Stimulated activated CD8-positive, alpha-beta memory T cell treated with anti-CD3 and anti-CD28 coated beads, Interleukin-12 subunit alpha, Interleukin-12 subunit beta, amount 100 ng/mL, for 1 hour (primary cell): ENCODE data around the gene KRTAP5-8.
"Not testable (repeated sequence)": the region's sequence is repeated elsewhere in the genome, so short reads cannot be mapped to it uniquely, and the experiment has no call there.

Experiments used
- DNase-seq: peaks from one replicate; pipeline ENCODE4 v3.0.0-alpha.2; 2020; ENCODE audit warnings: low read depth

Gene KRTAP5-8

DNA sequence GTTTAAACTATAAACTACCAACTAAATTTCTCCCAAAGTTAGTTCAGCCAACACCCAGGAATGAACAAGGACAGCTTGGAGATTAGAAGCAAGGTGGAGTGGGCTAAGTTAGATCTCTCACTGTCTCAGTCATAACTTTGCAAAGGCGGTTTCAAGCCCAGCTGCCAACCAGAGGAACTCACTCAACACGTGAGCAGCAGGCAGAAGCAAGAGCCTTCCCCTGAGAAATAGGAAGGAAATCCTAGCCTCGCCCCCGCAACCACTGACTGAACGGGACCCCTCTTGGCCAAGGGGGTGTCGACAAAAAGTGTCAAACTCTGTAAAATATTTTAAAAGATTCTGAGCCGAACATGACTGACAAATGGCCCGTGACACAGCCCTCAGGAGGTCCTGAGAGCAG is 6.0 kb downstream of the KRTAP5-8 start:
- no peak for DNase-seq

DNA sequence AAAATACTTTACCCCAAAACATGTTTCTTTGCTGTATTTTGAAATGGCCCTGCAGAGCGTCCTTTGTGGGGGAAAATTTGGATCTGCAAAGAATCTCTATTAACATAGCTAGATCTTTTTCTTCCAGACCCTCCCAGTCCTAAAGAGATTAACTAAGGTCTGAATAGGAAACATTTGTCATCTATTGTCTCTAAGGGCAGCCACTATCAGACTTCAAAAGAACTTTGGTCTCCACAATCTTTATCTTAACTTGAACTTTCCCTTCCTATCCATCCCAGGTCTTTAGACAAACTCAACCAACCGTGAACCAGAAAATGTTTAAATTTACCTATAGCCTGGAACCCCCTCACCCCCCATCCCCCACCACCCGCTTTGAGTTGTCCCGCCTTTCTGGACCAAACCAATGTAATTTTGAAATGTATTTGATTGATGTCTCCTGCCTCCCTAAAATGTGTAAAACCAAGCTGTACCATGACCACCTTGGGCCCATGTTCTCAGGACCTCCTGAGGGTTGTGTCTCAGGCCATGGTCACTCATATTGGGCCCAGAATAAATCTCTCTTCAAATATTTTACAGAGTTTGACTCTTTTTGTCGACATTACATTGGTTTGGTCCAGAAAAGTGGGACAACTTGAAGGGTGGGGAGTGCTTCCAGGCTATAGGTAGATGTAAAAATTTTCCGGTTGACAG is 6.8 kb downstream of the KRTAP5-8 start:
- no peak for DNase-seq

DNA sequence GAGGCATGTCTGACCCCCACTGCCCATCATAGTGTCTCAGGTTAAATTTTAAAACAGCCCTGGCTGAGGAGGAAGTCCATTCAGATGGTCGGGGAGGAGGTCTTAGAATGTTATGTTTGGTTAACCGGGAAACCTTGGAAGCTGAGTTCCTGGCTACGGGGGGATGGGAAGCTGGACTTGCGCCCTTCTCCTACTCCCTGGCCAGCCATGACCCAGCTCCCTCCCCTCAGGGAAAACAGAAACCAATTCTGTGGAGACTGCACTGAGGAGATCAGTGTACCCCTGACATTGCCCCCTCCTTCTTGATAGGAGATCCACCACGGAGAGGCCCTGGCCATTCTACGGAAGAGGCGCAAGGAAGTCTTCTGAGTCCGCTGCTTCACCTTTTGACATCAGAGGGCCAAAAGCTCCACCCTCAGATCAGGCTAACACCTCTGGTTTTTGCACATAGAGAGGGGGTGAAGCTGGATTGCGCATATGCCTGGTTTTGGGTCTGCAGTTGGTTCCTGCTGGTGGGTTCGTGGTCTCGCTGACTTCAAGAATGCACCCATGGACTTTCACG is 7.7 kb downstream of the KRTAP5-8 start:
- DNase-seq, result no peak

DNA sequence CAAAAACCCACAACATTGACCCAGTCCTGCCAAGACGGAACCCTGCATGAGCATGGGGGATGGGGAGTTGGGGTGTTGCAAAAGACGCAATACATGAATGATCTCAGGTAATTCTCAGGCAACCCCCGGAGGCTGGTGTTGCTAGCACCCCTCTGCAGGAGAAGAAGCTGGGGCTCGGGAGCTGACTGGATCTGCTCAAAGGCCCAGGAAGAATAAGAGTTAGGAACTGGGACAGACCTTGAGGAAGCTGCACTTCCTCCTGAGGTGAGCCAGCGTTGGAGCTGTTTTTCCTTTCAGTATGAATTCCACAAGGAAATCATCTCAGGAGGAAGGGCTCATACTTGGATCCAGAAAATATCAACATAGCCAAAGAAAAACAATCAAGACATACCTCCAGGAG is 10.3 kb downstream of the KRTAP5-8 start, which contains the start of gene KRTAP5-9:
KRTAP5-9 (plus strand) TSS at position 301 of the 400 bp plus-strand sequence. CDS start 238 bp downstream, outside the sequence.
- DNase-seq, result no peak

DNA sequence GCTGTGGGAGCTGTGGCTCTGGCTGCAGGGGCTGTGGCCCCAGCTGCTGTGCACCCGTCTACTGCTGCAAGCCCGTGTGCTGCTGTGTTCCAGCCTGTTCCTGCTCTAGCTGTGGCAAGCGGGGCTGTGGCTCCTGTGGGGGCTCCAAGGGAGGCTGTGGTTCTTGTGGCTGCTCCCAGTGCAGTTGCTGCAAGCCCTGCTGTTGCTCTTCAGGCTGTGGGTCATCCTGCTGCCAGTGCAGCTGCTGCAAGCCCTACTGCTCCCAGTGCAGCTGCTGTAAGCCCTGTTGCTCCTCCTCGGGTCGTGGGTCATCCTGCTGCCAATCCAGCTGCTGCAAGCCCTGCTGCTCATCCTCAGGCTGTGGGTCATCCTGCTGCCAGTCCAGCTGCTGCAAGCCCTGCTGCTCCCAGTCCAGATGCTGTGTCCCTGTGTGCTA is 10.9 kb downstream of the KRTAP5-8 start:
- no peak for DNase-seq

DNA sequence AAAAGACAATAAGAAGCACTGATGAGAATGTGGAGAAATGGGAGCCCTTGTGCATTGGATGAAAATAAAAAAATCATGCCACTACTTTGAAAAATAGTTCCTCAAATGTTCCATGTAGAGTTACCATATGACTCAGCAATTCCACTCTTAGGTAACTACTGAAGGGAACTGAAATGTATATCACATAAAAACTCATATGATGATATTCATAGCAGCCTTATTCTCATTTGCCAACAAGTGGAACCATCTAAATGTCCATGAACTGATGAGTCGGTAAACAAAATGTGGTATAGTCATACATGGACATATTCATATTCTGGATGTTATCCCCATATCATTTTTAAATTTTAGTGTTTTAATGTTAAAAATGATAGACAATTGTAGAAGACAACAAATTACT is 13.9 kb downstream of the KRTAP5-8 start:
- DNase-seq, result no peak

DNA sequence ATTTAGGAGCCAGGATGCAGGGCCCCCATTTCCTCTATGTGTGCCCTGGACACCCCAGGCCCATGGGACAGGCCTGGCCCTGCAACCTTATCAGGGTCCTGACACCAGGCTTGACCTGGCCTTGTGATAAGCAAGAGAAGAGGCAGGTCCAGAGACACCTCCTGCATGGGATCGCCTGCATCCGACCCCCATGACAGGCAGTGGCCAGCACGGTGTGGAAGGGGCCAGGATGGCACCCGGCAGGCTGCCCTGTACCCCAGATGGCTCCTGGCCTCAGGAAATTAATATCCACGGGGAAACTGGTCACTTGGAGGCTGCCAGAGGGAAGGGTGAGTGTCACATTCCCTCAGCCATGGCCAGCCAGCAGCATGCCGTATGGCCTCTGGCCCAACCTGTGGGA is 17.2 kb downstream of the KRTAP5-8 start:
- no peak for DNase-seq

DNA sequence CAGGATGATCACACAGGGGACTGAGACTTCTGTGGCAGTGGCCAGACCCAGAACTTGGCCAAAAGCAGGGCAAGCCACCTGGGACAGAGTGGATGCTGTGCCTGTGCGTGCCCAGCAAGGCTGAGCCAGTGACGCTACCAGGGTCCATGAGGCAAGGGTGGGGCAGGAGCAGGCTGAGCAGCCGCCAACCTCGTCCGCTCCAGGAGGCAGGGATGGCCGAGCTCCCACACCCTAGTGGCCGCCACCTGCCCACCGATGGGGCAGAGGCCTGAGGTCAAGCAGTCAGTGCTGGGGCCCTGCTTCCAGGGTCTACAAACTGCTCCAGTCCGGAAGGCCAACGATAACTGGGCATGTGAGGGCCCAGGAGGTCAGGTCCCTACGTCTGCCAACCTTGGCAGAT is 17.7 kb downstream of the KRTAP5-8 start:
- no peak for DNase-seq

DNA sequence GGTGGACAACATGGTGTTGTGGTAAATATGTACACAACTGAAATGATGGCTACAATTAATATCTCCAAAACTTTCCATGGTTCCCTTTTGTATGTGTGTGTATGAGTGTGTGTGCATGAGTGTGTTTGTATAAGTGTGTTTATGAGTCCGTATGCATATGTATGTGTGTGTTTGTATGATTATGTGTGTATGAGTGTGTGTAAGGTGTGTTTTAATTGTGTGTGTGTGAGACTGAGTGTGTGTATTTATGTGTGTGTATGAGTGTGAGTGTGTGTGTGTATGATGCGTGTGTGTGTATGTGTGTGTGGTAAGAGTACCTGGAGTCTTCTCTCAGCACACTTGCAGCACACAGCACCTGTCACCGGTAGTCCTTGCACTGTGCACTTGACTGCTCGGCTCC is 18.2 kb downstream of the KRTAP5-8 start:
- DNase-seq, result no peak

DNA sequence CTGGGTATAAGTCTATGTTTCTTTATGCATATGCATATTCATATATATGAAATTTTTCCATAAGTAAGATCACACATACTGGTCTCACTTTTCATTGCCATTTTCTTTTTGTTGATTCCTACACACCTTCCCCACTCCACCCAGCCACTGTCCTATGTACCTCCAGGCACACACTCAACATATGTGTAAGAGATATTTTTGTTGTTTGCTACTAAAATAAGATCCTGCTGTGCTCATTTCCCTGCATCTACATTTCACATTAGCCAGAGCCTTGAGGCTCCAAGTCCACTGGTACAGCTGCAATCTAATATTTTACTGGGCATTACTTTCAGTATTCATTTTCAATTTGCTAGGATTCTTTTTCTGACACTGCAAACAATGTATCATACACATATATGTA is 19.4 kb downstream of the KRTAP5-8 start:
- DNase-seq, result no peak

DNA sequence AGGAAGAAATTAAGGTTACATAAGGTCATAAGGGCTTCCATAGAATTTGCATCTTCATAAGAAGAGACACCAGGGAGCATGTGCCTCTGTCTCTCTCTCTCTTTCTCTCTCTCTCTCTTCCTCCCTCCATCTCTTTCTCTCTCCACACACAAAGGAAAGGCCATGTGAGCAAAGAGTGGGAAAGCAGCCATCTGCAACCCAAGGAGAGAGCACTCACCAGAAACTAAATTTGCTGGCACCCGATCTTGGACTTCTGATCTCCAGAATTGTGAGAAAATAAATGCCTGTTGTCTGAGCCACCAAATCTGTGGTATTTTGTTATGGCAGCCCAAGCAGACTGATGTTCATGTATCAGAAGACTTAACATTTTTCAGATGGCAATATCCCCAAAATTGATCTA is 21.2 kb downstream of the KRTAP5-8 start:
- DNase-seq, result no peak

DNA sequence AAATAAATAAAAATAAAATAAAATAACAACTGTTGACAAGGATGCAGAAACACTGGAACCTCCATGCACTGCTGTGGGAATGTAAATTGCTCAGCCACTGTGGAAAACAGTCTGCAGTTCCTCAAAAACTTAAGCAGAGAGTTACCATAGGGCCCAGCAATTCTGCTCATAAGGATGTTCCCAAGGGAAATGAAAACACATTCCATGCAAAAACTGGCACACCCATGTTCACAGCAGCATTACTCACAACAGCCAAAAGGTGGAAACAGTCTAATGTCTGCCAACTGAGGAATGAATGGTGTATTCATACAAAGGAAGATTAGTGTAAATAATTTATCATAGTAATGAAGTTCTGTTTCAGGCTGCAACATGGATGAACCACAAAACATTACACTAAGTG is 24.3 kb downstream of the KRTAP5-8 start:
- no peak for DNase-seq

DNA sequence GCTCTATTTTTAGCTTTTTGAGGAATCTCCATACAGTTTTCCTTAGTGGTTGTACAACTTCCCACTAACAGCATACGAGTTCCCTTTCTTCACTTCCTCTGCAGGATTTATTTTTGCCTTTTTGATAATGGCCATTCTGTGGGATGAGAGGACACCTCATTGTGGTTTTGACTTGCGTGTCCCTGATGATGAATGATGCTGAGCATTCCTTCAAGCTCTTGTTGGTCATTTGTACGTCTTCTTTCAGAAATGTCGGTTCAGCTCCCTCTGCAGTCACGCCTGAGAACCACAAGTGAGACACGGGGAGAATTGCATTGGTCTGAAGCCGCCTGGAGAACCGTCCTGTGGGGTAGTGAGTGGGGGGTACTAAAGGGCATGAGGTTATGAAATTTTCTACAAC is 25.6 kb downstream of the KRTAP5-8 start:
- no peak for DNase-seq

DNA sequence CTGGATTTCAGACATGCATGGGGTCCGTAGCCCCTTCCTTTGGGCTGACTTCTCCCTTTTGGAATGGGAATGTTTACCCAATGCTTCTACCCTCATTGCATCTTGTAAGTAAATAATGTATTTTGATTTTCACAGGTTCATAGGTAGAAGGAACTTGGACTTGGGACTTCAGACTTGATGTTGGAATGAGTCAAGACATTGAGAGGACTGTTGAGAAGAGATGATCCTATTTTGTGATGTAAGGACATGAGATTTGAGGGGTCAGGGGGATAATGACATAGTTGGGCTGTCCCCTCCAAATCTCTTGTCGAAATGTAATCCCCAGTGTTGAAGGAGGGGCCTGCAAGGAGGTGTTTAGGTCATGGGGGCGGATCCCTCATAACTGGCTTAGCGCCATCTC is 26.6 kb downstream of the KRTAP5-8 start:
- no peak for DNase-seq

DNA sequence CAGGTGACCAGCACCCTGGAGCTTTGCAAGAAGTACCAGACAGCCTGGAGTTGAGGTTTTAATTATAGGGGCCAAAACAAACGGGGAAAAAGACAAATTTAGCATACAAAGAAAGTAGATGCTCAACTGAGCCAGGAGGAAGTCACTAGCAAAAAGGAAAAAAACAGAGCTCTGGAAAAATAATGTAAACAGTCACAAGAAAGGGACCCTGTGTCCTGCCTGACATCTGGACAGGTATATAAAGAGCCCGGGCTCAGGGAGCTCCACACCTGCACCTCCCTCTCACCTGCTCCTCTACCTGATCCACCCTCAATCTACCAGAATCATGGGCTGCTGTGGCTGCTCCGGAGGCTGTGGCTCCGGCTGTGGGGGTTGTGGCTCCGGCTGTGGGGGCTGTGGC is 27.4 kb downstream of the KRTAP5-8 start, which contains the start of gene KRTAP5-10:
KRTAP5-10 (plus strand) TSS at position 301 of the 400 bp plus-strand sequence; CDS start at position 326, 25 bp downstream.
- no peak for DNase-seq

DNA sequence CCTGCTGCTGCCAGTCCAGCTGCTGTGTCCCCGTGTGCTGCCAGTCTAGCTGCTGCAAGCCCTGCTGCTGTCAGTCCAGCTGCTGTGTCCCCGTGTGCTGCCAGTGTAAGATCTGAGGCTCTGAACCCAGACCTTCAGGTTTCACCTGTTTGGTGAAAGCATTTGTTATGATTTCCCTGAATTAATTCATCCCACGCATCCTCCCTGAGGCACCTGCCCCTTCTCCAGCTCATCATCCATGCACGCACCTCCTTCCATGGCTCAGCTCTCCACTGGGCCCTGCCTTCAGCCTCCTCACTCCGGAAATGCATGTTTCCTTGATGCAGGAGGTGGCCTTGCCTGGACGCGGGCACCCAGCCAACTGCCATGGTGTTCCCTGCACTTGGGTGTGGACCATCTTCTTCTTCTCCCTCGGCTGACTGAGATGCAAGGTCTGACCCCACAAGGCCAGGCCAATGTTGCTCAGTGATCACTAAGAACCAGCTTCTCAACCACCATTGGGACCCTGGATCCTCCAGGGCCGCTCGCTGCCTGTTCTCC is 28.3 kb downstream of the KRTAP5-8 start:
- no peak for DNase-seq

DNA sequence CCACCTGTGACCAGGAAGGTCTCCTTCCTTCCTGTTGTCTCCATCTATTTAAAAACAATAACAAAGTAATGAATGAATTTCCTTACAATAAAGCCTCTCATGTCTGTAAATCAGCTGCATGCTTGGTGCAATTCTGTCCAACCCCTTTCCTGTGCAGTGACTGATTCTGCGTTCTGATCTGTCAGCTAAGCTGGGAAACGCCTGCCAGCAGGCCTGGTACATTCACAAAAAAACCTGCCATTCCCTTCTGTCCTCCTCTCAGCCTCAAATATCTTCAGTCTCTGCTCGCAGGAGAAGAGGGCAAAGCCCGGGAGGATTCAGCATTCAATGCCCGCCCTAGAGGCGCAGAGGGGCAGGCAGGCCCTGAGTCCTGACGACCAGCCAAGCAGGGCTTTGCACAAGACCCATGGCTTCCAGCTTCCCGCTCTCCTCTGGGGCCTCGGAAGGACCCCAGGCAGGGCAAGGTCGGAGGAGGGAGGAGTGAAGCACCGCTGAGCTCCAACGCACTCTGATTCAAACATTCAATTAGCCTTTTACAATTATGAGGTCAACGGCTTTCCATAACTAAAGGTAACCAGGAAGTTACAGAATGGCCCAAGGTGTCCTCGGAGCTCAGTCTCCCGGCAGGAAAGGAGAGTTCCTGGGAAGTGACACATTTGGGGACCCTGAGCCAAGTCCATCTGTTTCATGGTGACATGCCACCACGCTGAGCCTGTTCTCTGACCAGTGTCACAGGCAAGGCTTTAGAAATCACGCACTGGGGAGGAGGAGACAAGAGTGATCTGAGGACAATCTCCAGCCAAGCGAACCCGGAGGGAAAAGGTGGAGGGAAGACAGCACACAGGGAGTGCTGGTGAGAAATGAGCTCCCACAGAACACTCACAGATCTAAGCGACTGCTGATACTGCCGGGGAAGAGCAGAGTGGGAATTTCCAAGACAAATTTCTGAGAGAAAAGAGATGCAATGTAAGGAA is 29.1 kb downstream of the KRTAP5-8 start:
- DNase-seq, result not testable (repeated sequence)

DNA sequence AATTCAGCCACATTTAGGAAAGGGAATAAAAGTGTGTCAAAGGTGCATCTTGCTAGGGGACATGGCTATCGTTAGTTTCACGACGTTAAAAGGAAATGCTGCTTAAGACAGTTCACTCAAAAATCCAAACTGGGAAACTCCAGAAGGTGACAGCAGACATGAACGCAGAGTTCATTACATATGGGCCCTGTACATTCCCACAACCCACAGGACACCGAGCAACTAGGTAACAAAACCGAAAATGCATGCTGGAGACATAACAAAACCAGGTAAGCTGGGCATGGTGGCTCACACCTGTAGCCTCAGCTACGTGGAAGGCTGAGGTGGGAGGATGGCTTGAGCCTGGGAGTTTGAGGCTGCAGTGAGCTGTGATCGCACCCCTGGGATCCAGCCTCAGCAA is 29.8 kb downstream of the KRTAP5-8 start:
- DNase-seq, result not testable (repeated sequence)

DNA sequence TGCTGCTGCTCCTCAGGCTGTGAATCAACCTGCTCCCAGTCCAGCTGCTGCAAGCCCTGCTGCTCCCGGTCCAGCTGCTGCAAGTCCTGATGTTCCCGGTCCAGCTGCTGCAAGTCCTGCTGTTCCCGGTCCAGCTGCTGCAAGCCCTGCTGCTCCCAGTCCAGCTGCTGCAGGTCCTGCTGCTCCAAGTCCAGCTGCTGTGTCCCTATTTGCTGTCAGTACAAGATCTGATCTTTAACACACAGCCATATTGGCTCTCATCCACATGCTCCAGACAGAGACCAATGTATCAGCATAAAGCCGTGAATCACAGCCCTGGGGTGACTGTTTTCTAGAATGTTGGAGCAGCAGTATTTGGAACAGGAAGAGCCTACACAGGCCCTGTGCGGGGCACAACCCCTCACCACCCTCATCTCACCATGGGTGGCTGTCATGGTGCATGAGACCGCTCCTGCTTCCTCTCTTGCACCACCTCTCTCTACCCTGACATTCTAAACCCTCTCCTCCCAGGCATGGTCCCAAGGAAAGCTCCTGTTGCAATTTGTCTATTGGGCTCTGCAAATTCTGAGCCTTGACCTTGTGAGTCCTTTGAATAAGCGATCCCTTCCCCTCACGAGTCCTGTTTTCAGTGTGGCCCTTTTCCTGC is 31.0 kb downstream of the KRTAP5-8 start:
- no peak for DNase-seq

DNA sequence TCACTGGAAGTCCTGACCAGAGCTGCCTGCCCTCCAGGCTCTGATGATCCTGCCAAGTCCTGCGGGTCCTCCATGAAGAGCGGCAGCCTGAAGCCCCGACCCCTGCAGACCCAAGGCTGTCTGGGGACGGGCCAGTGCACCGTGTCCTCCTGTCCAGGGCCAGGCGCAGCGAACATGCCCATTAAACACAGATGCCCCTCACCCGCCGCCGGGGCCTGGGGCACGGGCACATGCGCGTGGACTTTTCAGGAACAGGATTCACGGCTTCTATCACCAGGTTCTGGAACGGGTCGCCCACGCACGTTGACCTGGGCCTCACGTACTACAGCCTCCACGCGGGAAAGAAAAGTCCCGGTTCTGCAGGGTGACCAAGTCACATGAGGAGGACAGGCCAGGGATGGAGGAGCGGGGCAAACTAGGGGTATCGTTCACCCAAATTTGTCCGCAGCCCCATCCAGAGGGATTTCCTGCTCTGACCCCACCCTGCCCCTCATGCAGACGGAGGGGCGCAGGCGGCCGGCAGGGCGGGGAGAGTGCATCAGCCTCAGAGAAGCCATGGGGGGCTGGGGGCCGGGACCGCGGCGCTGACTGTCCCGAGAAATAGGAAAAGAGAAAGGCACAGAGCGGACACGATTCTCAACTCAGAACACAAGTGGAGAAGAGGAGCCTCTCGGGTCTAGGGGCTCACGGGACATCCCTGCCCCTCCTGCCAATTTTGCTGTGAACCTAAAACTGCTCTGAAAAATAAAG is 33.5 kb downstream of the KRTAP5-8 start:
- not testable (repeated sequence) for DNase-seq

DNA sequence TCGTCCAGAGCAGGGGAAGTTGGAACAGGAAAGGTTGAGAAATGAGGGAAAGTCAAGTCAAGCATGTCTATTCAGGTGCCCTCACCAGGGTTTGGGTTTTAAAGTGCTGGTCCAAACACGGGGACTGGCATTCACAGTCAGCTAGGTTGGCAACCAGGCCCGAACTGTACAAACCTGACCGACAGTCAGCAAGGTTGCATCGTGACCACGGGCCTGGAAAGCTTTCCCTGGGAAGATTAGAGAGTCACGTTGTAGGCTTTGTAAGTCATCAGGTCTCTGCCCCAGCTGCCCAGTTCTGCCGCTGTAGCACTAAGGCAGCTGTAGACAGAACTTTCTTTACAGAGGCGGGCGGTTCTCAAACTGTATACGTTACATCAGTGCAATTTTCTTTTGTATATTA is 35.0 kb downstream of the KRTAP5-8 start:
- DNase-seq, result no peak
